HepG2 (cell line): Measurements from ENCODE around the gene DLEC1. TPM values are rescaled to one million over a fixed set of nuclear protein-coding genes. Genes with fewer than 3 reads are reported as not detected.

Source experiments
- AGO1 ChIP-seq: fragments of 200-400 bp; formaldehyde crosslinking; IDR thresholded peaks from 2 replicates; pipeline ENCODE4 v1.6.1; 2017; ENCODE audit warnings: mild to moderate bottlenecking, low read depth, low read length, moderate library complexity; ENCODE audit not compliant: poor library complexity, severe bottlenecking
- ARID2 ChIP-seq: sonication (generic); formaldehyde crosslinking; IDR thresholded peaks from 2 replicates; pipeline ENCODE4 v1.8.1; 2022; ENCODE audit warnings: mild to moderate bottlenecking, missing genetic modification reagents, borderline replicate concordance
- CTCF ChIP-seq: sonication (generic); formaldehyde crosslinking; IDR thresholded peaks from 2 replicates; pipeline ENCODE4 v1.5.0; 2020; ENCODE audit warnings: mild to moderate bottlenecking, missing genetic modification reagents, moderate library complexity
- FOSL2 ChIP-seq: sonication (generic); formaldehyde crosslinking; IDR thresholded peaks from 2 replicates; pipeline ENCODE4 v1.4.0; 2020; ENCODE audit warnings: missing genetic modification reagents
- FOXA1 ChIP-seq, 2 experiments: fragments of 450-650 bp in 1 of 2; sonication (generic) in 1 of 2; formaldehyde crosslinking in 1 of 2; IDR thresholded peaks; 2 replicates each; pipeline versions ENCODE4 v1.4.0 to v1.6.1; 2016 to 2020; ENCODE audit warnings: missing genetic modification reagents in 1 of 2
- GATAD2A ChIP-seq: IDR thresholded peaks from 2 replicates; pipeline ENCODE4 v1.6.1; 2016
- KDM4B ChIP-seq: sonication (generic); formaldehyde crosslinking; IDR thresholded peaks from 2 replicates; pipeline ENCODE4 v1.4.0; 2020; ENCODE audit warnings: missing genetic modification reagents
- MAF1 ChIP-seq: sonication (generic); formaldehyde crosslinking; IDR thresholded peaks from 2 replicates; pipeline ENCODE4 v1.5.0; 2020; ENCODE audit warnings: missing genetic modification reagents, borderline replicate concordance
- MAX ChIP-seq: IDR thresholded peaks from 2 replicates; pipeline ENCODE4 v1.6.1; 2012; ENCODE audit warnings: inconsistent platforms
- MBD4 ChIP-seq: IDR thresholded peaks from 2 replicates; pipeline ENCODE4 v1.6.1; 2012; ENCODE audit warnings: low read length, inconsistent platforms, borderline replicate concordance
- MNT ChIP-seq: fragments of 450-650 bp; IDR thresholded peaks from 2 replicates; pipeline ENCODE4 v1.6.1; 2016
- MYC ChIP-seq: sonication (generic); formaldehyde crosslinking; IDR thresholded peaks from 2 replicates; pipeline ENCODE4 v1.9.0; 2021; ENCODE audit warnings: missing genetic modification reagents, borderline replicate concordance
- PAX8 ChIP-seq: sonication (generic); formaldehyde crosslinking; IDR thresholded peaks from 2 replicates; pipeline ENCODE4 v1.8.0; 2022; ENCODE audit warnings: mild to moderate bottlenecking, missing genetic modification reagents, borderline replicate concordance
- POGZ ChIP-seq: sonication (generic); formaldehyde crosslinking; IDR thresholded peaks from 2 replicates; pipeline ENCODE4 v1.4.0; 2020; ENCODE audit warnings: mild to moderate bottlenecking, missing genetic modification reagents
- RAD21 ChIP-seq: fragments of 450-650 bp; formaldehyde crosslinking; IDR thresholded peaks from 2 replicates; pipeline ENCODE4 v1.5.0; 2020; ENCODE audit warnings: mild to moderate bottlenecking
- SALL2 ChIP-seq: sonication (generic); formaldehyde crosslinking; IDR thresholded peaks from 2 replicates; pipeline ENCODE4 v1.8.1; 2023; ENCODE audit warnings: mild to moderate bottlenecking, missing genetic modification reagents, inconsistent platforms
- SNAPC2 ChIP-seq: sonication (generic); formaldehyde crosslinking; IDR thresholded peaks from 2 replicates; pipeline ENCODE4 v1.8.1; 2022; ENCODE audit warnings: mild to moderate bottlenecking, missing genetic modification reagents
- TARDBP ChIP-seq: sonication (generic); formaldehyde crosslinking; IDR thresholded peaks from 2 replicates; pipeline ENCODE4 v1.8.0; 2022; ENCODE audit warnings: mild to moderate bottlenecking, missing genetic modification reagents
- TBX2 ChIP-seq: sonication (generic); formaldehyde crosslinking; IDR thresholded peaks from 2 replicates; pipeline ENCODE4 v1.5.0; 2020; ENCODE audit warnings: missing genetic modification reagents, mild to moderate bottlenecking, borderline replicate concordance
- TEAD3 ChIP-seq: optimal IDR thresholded peaks from 2 replicates; pipeline ENCODE3; 2016; ENCODE audit warnings: borderline replicate concordance
- TEF ChIP-seq: sonication (generic); formaldehyde crosslinking; IDR thresholded peaks from 2 replicates; pipeline ENCODE4 v1.5.0; 2020; ENCODE audit warnings: missing genetic modification reagents
- TFE3 ChIP-seq: IDR thresholded peaks from 2 replicates; pipeline ENCODE4 v1.6.1; 2016
- THAP7 ChIP-seq: sonication (generic); formaldehyde crosslinking; IDR thresholded peaks from 2 replicates; pipeline ENCODE4 v1.8.1; 2023; ENCODE audit warnings: mild to moderate bottlenecking, missing genetic modification reagents
- U2AF1 ChIP-seq: fragments of 200-400 bp; formaldehyde crosslinking; optimal IDR thresholded peaks from 2 replicates; pipeline ENCODE3; 2017; ENCODE audit warnings: mild to moderate bottlenecking, low read depth, low read length
- XRCC5 ChIP-seq: fragments of 200-400 bp; formaldehyde crosslinking; optimal IDR thresholded peaks from 2 replicates; pipeline ENCODE3; 2017; ENCODE audit warnings: mild to moderate bottlenecking, low read length
- ZSCAN12 ChIP-seq: sonication (generic); formaldehyde crosslinking; IDR thresholded peaks from 2 replicates; pipeline ENCODE4 v1.9.0; 2021; ENCODE audit warnings: mild to moderate bottlenecking, missing genetic modification reagents
- polyA plus RNA-seq, 8 experiments: library from polyadenylated mRNA; depleted of rRNA in 3 of 8; stranded (reverse) in 7 of 8; unstranded in 1 of 8; fragments of >200 nt; fragmentation: Illumina TruSeq in 4 of 8; extraction: Trizol in 4 of 8; gene quantifications; 2 replicates each; pipeline versions ENCODE4 v1.2.1 to v1.2.3, GENCODE V29; 2011 to 2016; ENCODE audit warnings: low read depth in 4 of 8, missing spikeins in 1 of 8, mixed read lengths in 1 of 8; ENCODE audit not compliant: insufficient read depth in 1 of 8
- total RNA-seq, 5 experiments: library from RNA; depleted of rRNA; stranded (reverse); fragments of >200 nt; fragmentation: Illumina TruSeq; extraction: Trizol; gene quantifications; 2 replicates each; pipeline ENCODE4 v1.2.3, GENCODE V29; 2016; ENCODE audit warnings: low read depth in 1 of 5

DLEC1 gene
- total and polyA plus RNA-seq, 2 of the 13 experiments (the other 11 are each of a cell fraction or from before 2014, with no cell fraction given) = 0.09 TPM; not detected in 1

GRCh38 chr3:37996785-37997301, 42.2 kb upstream of the DLEC1 start (continued):
- TF ChIP-seq XRCC5 = peak; percentile 78
- TF ChIP-seq TBX2 (CRISPR knock-in tag) = peak; percentile 50; the same call in 1 of the 2 replicates
- peak; percentile 65; the same call in 1 of the 2 replicates for TF ChIP-seq MYC (CRISPR knock-in tag)
- TF ChIP-seq THAP7 (CRISPR knock-in tag) = no peak
- peak; percentile 92 for TF ChIP-seq CTCF (CRISPR knock-in tag)
- no peak for TF ChIP-seq U2AF1
- TF ChIP-seq AGO1 = no peak
- no peak for TF ChIP-seq FOXA1 (IDR thresholded peaks at IDR 0.05)
- peak; percentile 27; the same call in 1 of the 2 replicates for TF ChIP-seq FOXA1 (CRISPR knock-in tag; IDR thresholded peaks at IDR 0.05)
- peak; percentile 57 for TF ChIP-seq RAD21 (CRISPR knock-in tag)
- TF ChIP-seq TEAD3 (CRISPR knock-in tag) = peak; percentile 90
- TF ChIP-seq SNAPC2 (CRISPR knock-in tag) = no peak
- TF ChIP-seq PAX8 (CRISPR knock-in tag) = no peak
- peak; percentile 78 for TF ChIP-seq MNT
- TF ChIP-seq KDM4B (CRISPR knock-in tag) = no peak
- TF ChIP-seq MAF1 (CRISPR knock-in tag) = no peak
- no peak for TF ChIP-seq ZSCAN12 (CRISPR knock-in tag)
- TF ChIP-seq MBD4 = no peak
- no peak for TF ChIP-seq SALL2
- TF ChIP-seq POGZ (CRISPR knock-in tag) = 0 out of 2 replicates have a peak, but pooled peaks have one; percentile 24
- peak; percentile 59 for TF ChIP-seq TARDBP (CRISPR knock-in tag)
- TF ChIP-seq GATAD2A (CRISPR knock-in tag) = peak; percentile 40; the same call in 1 of the 2 replicates
- TF ChIP-seq TFE3 (CRISPR knock-in tag) = peak; percentile 95
- no peak for TF ChIP-seq TEF (CRISPR knock-in tag)
- TF ChIP-seq ARID2 (CRISPR knock-in tag) = no peak
- TF ChIP-seq MAX = peak; percentile 88
- TF ChIP-seq FOSL2 = peak; percentile 61
